ENCODE data around the gene SLC12A4.
"Not testable (repeated sequence)": the region's sequence is repeated elsewhere in the genome, so short reads cannot be mapped to it uniquely, and the experiment has no call there.

Gene SLC12A4

DNA sequence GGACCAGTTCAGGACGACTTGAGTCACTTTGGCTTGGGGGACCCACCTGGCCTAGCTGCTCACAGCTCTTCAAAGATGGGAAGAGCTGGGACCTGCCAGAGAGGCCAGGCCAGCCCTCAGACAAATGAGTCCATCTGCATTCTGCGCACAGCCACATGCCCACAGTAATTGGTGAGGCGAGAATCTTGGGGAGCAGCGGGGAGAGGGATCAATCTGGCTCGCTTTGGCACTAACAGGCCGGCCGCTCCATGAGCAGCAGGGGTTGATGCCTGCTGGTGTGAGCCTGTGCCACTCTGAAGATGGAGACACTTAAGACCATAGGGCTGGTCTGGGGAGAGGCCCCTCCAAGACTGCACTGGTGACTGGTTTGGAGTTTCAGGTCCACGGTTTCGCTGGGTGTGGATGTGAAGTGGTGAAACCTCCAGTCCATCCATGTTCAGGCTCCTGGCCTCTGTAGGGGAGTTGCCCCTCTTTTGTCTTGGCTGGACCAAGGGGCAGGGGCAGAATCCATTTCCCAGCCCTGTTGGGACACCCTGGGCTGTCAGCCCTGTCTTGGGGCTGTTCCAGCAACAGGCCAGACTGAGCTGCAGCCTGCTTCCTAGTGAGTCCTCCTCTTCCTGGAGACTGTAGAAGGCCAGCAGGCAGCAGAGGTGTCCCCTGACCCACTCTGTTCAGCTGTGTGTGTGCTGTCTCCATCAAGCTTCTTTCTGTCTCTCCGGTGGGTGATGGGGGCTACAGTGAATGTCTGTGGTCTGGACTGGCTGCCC is 44.1 kb downstream of the SLC12A4 start:
- no peak for DNase-seq

DNA sequence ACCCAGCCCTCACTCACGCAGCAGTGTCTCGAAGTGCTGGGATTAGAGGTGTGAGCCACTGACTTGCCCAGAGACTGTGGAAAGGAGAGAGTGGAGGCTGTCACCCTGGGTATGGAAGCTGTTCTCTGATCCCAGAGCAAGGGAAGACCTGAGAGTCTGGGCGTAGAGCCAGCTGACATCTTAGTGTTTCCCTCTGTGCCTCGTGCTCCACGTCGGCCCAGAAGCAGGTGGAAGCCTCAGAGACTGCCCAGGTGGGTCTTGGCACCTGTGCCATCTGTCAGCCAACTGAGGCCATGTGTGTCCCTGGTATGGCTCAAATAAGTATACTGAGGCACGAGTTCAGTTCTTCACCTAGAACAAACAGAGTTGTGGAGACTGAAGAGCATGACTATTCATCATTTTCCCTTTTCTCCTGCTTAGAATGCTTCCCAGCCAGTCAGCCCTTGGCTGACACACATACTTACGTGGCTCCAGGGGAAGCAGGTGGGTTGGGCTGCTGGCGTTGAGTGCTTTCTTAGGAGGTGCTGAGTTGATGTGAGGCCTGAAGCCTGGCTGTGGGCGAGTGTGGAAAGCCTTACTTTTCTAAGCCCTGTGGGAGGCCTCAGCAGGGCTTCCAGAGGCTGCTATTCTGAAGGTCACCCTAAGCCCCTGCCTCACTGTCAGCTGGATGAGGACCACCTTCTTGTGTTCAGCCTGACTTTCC is 44.9 kb downstream of the SLC12A4 start:
- peak; percentile 60 to 69 for DNase-seq

DNA sequence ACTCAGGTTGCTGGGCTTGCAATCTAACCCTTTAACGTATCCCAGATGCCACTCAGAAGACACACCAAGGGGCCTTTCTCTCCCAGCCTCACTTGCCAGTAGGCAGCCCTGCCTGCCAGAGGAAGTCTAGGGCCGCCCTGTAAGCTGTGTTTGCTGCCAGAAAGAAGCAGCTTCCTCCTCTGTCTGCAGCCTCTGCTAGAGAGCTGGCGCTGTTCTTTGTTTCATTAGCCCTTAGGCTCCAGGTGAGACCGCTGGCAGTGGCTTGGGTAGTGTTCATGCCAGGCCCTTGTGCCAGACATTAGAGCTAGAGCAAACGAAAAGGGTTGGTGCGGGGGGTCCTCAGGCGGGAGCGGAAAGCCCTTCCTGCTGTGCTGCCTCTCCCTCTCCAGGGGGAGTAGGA is 45.7 kb downstream of the SLC12A4 start:
- DNase-seq = peak; percentile 47 to 70

DNA sequence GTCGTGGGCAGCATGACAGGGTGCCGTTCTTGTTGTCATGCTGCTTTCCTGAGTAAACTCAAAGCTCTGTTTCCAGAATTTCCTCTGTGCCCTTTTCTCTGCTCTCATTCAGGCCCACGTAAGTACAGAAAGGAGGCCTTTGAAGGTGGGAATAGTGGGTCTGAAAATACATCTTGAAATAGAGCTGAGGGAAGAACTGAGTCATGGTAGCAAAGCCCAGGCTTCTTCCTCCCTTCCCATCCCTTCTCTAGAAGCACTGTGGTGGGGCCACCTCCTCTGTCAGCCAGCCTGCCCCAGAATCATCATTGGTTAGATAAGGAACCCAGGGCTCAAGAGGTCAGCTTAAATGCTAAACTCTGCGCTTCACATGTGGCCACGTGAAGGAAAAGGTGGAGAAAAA is 46.2 kb downstream of the SLC12A4 start:
- DNase-seq = no peak

- peak in 1 of 2 experiments; percentile 18 for DNase-seq
Observed at GRCh38 chr16:67919622-67920221, 48.7 kb downstream of the SLC12A4 start.

GRCh38 chr16:67917852-67918236 is 50.6 kb downstream of the SLC12A4 start:
- peak; percentile 35 to 37 for DNase-seq

DNA sequence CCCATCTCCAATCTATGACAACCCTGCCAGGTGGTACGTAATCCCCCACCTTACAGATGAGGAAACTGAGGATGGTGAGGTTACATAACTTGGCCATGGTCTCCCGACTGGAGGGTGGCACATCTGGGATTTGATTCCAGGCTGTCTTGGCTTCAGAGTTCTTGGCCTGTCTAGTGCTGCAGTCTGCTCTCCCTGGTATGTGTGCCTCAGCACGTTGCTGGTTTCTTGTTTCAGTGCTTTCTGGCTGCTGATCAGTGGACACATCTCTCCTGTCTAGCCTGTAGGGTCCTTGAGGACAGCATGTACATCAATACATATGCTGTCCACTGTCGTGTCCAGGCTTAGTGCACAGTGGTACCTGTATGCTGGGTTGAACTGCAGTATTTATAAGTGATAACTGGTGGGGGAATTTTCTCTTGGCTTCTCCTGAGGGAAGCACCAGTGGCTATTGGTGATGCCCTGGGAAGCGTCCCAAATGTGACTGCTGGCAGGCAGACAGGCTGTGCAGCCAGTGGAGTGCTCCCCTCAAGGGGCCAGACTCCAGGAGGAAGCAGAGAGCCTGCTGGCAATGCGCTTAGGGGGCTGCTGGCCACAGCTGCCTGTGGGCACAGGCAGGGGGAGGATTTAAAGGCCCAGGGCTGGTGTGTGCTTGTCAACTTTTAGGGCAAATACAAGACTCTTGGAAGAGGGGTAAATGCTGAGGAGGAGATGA is 51.1 kb downstream of the SLC12A4 start:
- no peak for DNase-seq

DNA sequence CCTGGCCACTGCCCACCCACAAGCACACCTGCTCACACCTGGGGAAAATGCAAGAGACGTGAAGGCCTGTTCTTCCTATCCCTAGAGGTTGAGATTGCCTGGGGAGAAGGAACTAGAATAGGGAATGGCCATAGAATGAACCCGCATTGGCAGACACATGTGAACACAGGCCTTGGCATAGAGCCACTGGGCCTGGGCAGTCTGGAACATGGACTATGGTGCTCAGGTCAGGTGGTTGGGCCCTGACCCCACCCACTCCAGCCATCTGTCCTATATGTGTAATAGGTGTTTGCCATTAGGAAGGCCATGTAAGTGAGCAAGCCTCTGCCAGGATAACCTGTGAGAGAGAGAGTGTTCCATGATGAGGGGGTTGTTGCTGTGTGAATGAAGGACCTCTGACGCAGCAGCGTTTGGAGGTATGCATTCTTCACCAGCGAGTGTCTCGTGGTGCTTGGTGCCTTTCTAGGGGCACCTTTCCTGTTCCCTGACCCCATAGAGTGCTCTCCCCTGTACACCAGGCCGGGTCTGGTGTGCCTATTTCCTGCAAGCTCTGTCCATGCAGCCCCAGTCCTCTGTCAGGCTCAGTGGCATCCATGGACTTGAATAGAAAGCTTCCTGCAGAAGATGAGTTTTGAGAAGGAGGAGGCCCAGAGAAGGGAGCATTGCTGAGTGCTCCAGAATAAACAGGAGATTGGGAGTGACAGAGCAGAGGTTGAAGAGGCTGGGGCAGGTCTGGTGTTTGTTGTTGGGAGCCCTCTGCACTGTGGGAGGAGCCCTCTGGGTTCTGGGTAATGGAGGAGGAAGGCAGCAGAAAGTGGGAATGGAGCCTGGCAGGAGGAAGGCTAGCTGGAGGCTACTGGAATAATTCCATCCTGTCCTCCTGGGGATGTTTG is 52.4 kb downstream of the SLC12A4 start:
- DNase-seq = no peak

DNA sequence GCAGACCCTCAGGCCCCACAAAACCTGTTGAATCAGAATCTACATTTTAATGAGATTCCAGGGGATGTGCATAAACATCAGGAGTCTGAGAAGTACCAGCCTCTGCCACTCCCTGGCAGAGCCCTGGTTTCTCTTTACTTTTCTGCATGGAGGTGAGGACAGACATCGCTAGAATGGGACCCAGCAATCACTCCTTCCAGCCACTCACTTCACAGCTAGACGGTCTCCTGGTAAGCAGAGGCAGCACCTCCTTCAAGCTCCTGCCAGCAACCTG is 53.0 kb downstream of the SLC12A4 start:
- DNase-seq = not testable (repeated sequence)

DNA sequence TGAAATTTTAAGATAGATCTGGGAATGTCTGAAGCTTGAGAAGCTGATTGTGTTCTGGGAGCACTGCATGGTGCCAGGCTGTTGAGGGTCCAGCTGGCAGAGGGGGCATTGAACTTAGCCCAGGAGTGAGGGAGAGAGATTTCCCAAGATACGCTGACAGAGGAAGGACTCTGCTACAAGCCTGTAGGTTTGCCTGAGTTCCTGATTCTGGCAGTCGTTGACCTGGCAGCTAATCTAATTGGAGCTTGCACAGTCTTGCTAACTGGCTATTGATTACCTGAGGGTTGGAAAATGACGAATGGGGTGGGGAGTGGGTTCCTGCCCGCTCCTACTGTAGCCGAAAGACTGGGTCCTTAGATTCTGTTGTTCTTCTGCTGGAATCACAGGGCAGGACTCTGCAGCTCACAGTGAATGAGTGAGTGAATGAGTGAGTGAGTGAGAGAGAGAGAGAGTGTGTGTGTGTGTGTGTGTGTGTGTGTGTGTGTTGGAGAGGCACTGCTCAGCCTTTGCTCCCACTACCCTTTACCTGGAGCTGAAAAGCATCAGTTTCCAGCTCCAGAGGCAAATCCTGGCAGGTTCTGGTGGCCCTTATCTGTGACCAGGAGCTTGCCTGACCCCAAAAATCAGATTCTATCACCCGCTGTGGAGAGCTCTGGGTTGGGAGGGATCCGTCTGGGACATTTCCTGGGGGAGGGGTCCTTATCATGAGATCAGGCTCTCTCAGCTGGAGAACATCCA is 53.5 kb downstream of the SLC12A4 start:
- DNase-seq = no peak

DNA sequence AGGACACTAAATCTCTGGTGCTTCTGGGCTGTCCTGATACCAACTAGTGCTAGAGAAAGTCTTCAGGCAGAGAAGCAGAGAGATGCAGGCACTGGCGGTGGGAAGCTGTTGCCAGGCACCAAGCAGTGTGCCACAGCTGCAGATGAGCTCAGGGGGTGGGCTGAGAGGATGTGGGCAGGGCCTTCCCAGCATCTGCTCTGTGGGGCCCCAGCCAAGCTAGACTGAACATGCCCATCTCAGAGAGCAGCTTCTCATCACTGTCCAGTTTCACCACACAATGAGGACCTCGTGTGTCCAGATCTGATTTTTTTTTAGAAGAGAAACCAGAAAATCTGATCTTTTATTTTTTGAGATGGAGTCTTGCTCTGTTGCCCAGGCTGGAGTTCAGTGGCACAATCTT is 58.3 kb downstream of the SLC12A4 start:
- peak in 1 of 2 experiments; percentile 39 for DNase-seq

- DNase-seq = no peak
Observed at GRCh38 chr16:67909056-67909742, 59.2 kb downstream of the SLC12A4 start.

DNA sequence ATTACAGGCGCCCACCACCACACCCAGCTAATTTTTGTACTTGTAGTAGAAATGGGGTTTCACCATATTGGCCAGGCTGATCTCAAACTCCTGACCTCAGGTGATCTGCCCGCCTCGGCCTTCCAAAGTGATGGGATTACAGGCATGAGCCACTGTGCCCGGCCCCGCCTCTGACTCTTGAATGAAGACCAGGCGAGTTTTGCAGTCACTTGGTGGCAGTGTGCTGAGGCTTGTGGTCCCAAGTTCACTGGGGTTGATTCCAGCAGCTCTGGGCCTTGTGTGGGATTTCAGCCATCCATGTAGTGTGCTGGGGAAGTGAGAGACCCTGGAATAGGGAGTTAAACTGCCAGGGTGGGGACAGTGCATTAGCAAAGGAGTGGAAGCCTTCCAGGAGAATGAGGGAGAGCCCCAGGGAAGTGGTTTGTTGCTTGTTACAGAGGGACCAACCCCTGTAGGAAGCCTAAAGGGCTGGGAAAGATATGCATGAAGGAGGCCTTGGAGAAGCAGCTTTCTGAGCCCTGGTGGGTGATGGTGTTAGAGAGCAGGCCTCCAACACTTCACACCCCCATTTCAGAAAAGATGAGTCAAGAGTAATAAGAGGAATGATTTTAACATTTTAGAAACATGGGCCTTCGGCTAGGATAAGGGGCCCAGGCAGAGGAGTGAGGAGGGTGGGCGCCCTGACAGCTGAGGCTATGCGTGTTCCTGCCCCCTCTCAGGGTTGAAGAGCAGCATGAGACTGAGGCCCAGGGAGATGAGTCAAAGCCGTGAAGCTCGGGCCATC is 60.8 kb downstream of the SLC12A4 start:
- no peak for DNase-seq

- DNase-seq = no peak
Observed at GRCh38 chr16:67902831-67903230, 65.6 kb downstream of the SLC12A4 start.

DNA sequence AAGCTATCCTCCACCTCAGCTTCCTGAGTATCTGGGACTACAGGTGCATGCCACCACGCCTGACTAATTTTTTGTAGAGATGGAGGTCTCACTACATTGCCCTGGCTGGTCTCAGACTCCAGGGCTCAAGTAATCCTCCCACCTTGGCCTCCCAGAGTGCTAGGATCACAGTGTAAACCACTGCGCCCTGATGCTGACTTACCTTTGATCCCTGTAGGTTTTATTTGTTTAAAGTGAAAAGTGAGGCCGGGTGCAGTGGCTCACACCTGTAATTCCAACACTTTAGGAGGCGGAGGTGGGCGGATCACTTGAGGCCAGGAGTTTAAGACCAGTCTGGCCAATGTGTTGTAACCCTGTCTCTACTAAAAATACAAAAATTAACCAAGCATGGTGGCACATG is 66.7 kb downstream of the SLC12A4 start:
- DNase-seq = no peak

- no peak for DNase-seq
Observed at GRCh38 chr16:67897231-67897630, 71.2 kb downstream of the SLC12A4 start.

- no peak for DNase-seq
Observed at GRCh38 chr16:67893743-67894399, 74.6 kb downstream of the SLC12A4 start.
